ENCODE measurements around the gene CCDC141.

DNA sequence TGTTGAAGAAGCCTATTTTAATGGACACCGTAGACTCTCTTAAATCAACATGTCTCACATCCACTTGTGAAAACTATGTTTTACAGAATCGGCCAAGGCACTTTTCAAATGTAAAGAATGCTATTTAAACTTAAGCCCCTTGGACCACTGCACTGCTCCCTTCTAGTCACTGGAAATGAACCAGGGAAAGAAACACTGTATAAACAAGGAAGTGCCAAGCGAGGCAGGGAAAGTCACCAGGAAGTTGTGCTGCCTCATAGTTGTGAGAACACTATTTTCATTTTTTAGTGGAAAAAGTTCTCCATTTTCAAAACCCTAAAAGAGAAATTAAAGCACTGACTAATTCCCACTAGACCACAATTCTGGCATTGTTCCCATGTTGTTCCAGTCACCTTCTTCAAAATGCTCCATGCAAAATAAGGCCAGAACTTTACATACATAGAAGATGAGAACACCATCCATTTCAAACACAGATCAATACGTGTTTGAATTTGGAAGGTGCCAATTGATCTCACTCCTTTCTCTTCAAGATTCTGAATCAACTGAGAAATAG lies 13.5 kb downstream of the CCDC141 start:
- TF ChIP-seq POLR2A (IDR thresholded peaks at IDR 0.05; ENCODE audit: extremely low read depth, insufficient read length), result no peak
- TF ChIP-seq, protein P1, sequence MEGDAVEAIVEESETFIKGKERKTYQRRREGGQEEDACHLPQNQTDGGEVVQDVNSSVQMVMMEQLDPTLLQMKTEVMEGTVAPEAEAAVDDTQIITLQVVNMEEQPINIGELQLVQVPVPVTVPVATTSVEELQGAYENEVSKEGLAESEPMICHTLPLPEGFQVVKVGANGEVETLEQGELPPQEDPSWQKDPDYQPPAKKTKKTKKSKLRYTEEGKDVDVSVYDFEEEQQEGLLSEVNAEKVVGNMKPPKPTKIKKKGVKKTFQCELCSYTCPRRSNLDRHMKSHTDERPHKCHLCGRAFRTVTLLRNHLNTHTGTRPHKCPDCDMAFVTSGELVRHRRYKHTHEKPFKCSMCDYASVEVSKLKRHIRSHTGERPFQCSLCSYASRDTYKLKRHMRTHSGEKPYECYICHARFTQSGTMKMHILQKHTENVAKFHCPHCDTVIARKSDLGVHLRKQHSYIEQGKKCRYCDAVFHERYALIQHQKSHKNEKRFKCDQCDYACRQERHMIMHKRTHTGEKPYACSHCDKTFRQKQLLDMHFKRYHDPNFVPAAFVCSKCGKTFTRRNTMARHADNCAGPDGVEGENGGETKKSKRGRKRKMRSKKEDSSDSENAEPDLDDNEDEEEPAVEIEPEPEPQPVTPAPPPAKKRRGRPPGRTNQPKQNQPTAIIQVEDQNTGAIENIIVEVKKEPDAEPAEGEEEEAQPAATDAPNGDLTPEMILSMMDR (IDR thresholded peaks at IDR 0.05; ENCODE audit: low read depth, low read length), result no peak
- TF ChIP-seq, protein P2, sequence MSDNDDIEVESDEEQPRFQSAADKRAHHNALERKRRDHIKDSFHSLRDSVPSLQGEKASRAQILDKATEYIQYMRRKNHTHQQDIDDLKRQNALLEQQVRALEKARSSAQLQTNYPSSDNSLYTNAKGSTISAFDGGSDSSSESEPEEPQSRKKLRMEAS (IDR thresholded peaks at IDR 0.05; ENCODE audit: low read depth, low read length), result no peak
